Neural cell (in vitro differentiated cells): Measurements from ENCODE around the gene STK10.

Experiments used
- EP300 ChIP-seq: fragments of 450-650 bp; conservative IDR thresholded peaks from 2 replicates; pipeline ENCODE4 v1.6.1; 2014; ENCODE audit warnings: antibody characterized with exemption, mild to moderate bottlenecking, moderate library complexity; ENCODE audit not compliant: poor library complexity, severe bottlenecking
- EZH2 ChIP-seq: fragments of 200-600, 300-800 bp; shearing (Covaris generic), sonication (generic); IDR thresholded peaks from 2 replicates; pipeline ENCODE4 v1.6.1; 2014; ENCODE audit warnings: antibody characterized with exemption, low read length, borderline replicate concordance, mild to moderate bottlenecking; ENCODE audit not compliant: insufficient read depth, poor library complexity, severe bottlenecking
- REST ChIP-seq: IDR thresholded peaks from 2 replicates; pipeline ENCODE4 v1.6.1; 2012; ENCODE audit warnings: borderline replicate concordance
- TAF1 ChIP-seq: IDR thresholded peaks from 2 replicates; pipeline ENCODE4 v1.6.1; 2012; ENCODE audit warnings: low read depth
- TF ChIP-seq, protein P1 (sequence below): fragments of 450-650 bp; IDR thresholded peaks from 2 replicates; pipeline ENCODE4 v1.5.1; 2014; ENCODE audit warnings: antibody characterized with exemption, mild to moderate bottlenecking, moderate library complexity; ENCODE audit not compliant: poor library complexity, severe bottlenecking

GRCh38 chr5:172098046-172098445, 90.0 kb downstream of the STK10 start:
- TF ChIP-seq, protein P1, sequence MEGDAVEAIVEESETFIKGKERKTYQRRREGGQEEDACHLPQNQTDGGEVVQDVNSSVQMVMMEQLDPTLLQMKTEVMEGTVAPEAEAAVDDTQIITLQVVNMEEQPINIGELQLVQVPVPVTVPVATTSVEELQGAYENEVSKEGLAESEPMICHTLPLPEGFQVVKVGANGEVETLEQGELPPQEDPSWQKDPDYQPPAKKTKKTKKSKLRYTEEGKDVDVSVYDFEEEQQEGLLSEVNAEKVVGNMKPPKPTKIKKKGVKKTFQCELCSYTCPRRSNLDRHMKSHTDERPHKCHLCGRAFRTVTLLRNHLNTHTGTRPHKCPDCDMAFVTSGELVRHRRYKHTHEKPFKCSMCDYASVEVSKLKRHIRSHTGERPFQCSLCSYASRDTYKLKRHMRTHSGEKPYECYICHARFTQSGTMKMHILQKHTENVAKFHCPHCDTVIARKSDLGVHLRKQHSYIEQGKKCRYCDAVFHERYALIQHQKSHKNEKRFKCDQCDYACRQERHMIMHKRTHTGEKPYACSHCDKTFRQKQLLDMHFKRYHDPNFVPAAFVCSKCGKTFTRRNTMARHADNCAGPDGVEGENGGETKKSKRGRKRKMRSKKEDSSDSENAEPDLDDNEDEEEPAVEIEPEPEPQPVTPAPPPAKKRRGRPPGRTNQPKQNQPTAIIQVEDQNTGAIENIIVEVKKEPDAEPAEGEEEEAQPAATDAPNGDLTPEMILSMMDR = no peak
- TF ChIP-seq TAF1 = no peak
- TF ChIP-seq EP300 = no peak
- no peak for TF ChIP-seq REST
- no peak for TF ChIP-seq EZH2
